AG09309 (cell line): Measurements from ENCODE around the gene KRTAP4-3.
"Not testable (repeated sequence)": the region's sequence is repeated elsewhere in the genome, so short reads cannot be mapped to it uniquely, and the experiment has no call there.

Experiments used
- DNase-seq: peaks from one replicate; pipeline ENCODE4 v3.0.0-alpha.2; 2010; ENCODE audit warnings: low read depth
- H3K4me3 ChIP-seq: 2 replicates; pipeline ENCODE4 v1.5.1; 2011; ENCODE audit warnings: mild to moderate bottlenecking, low read depth, low read length, moderate library complexity; ENCODE audit not compliant: control insufficient read depth
- TF ChIP-seq, protein P1 (sequence below): IDR thresholded peaks from 2 replicates; pipeline ENCODE4 v1.5.1; 2011; ENCODE audit warnings: mild to moderate bottlenecking, low read depth, low read length, inconsistent platforms; ENCODE audit not compliant: insufficient read depth, control insufficient read depth; ENCODE audit errors: missing control alignments

The KRTAP4-3 gene

DNA sequence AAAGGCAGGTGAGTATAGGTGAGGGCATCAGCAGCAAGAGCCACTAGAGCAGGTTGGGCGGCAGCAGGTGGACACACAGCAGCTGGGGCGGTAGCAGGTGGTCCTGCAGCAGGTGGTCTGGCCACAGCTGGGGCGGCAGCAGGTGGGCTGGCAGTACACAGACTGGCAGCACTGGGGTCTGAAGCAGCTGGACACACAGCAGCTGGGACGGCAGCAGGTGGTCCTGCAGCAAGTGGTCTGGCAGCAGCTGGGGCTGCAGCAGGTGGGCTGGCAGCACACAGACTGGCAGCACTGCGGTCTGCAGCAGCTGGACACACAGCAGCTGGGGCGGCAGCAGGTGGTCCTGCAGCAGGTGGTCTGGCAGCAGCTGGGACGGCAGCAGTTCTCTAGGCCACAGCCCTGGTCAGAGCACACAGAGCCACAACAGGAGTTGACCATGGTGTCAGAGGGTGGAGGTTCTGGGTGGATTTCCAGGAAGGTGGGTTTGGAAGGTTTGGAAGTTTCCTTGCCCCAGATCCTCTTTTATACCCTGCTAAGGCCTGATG lies 9.8 kb upstream of the KRTAP4-3 start, which contains the start of gene KRTAP4-2:
Gene KRTAP4-2 (minus strand): TSS at position 495 of the 545 bp plus-strand sequence. CDS start 57 bp downstream, at position 438.
- DNase-seq: no peak
- TF ChIP-seq, protein P1, sequence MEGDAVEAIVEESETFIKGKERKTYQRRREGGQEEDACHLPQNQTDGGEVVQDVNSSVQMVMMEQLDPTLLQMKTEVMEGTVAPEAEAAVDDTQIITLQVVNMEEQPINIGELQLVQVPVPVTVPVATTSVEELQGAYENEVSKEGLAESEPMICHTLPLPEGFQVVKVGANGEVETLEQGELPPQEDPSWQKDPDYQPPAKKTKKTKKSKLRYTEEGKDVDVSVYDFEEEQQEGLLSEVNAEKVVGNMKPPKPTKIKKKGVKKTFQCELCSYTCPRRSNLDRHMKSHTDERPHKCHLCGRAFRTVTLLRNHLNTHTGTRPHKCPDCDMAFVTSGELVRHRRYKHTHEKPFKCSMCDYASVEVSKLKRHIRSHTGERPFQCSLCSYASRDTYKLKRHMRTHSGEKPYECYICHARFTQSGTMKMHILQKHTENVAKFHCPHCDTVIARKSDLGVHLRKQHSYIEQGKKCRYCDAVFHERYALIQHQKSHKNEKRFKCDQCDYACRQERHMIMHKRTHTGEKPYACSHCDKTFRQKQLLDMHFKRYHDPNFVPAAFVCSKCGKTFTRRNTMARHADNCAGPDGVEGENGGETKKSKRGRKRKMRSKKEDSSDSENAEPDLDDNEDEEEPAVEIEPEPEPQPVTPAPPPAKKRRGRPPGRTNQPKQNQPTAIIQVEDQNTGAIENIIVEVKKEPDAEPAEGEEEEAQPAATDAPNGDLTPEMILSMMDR: no peak
- no peak within 1 kb of the TSS for H3K4me3 ChIP-seq

DNA sequence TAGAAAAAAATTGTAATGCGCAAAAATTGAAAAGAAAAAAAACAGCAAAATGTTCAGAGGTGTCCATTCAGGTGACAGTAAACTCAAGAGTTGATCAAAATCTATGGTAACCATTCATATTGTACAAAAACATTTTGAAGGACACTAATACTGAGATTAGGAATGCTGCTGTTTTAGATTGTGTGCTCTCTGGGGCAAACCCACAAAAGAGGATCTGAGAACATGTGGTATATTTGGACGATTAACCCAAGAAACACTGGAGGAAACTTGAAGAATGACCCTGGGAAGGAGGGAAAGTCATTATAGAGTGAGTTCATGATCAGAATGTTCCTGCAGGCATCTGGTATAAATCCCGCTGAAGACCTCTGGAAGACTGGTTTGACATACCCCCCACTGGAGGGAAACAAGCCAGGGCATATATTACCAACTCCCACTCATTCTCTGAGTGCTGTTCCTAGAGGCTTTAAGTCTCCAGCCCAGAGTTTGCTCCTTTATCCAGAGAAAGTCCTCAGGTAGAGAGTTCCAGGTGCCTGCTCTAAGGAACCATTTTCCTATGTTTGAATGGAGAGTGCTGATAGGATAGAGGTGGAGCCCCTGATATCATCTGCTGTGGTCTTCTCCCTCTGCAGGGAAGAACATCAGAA lies 8.8 kb upstream of the KRTAP4-3 start:
- TF ChIP-seq, protein P1: no peak
- H3K4me3 ChIP-seq: no peak overlapping the region
- DNase-seq: no peak

DNA sequence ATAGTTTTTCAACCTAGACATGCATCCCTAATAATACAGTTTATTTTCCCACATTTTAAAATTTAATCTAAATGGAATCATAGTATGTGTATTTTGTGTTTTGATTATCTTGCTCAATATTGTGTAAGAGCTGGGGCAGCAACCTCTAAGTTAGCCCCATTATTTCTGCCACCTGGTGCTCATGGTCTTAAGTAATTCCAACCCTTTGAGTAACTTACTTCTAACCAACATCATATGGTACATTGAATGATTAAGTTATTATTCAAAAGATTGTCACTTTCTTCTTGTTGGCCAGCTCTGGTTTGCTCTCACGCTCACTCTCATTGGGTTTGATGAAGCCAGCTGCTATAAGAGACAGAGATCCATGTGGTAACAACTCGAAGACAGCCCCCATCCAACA lies 3.9 kb upstream of the KRTAP4-3 start:
- TF ChIP-seq, protein P1: no peak
- no peak overlapping the region for H3K4me3 ChIP-seq
- DNase-seq: peak; percentile 67

DNA sequence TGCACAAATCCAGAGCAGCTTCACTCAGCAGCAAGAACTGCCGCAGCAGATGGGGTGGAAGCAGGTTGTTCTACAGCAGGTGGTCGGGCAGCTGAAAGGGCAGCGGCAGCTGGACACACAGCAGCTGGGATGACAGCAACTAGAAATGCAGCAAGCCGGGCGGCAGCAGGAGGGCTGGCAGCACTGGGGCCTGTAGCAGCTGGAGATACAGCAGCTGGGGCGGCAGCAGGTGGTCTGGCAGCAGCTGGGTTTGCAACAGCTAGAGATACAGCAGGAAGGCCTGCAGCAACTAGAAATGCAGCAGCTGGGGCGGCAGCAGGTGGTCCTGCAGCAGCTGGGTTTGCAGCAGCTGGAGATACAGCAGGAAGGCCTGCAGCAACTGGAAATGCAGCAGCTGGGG lies 460 bp downstream of the KRTAP4-3 start:
- no peak overlapping the region for H3K4me3 ChIP-seq
- TF ChIP-seq, protein P1: no peak
- DNase-seq: no peak

DNA sequence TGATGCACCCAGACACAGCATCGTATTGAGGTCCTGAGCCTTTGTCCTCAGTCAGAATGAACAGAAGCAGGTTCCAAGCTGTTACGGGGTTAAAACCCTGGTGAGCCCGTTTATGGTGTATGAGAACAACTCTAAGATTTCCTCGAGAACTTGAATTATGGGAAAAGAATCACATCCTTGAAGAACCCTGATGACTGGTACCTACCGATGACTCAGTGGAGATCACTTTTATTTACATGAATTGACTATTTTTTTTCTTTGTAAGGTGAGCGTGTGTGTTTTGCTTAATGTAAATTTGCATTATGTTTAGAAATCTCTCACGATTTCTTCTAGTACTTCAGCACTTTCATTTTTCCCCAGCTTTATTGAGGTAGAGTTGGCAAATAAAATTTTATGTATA lies 4.2 kb downstream of the KRTAP4-3 start:
- no peak overlapping the region for H3K4me3 ChIP-seq
- no peak for DNase-seq
- TF ChIP-seq, protein P1: no peak

DNA sequence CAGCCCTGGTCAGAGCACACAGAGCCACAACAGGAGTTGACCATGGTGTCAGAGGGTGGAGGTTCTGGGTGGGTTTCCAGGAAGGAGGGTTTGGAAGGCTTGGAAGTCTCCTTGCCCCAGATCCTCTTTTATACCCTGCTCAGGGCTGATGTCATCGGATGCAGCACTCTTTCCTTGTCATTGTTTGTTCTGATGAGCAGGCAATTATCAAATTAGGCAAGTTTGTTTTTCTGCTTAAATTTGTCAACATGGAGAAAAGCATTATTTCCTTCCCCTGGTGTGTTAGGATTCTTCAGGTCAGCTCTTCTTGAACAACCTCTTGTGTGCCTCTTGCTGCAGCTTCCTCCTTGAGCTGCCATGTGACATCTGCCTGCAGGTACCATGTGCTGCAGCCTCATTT lies 7.4 kb downstream of the KRTAP4-3 start, which contains the start of gene KRTAP4-4:
Gene KRTAP4-4 (minus strand): TSS at position 101 of the 400 bp plus-strand sequence. CDS start 57 bp downstream, at position 44.
- no peak for DNase-seq
- no peak within 1 kb of the TSS for H3K4me3 ChIP-seq
- TF ChIP-seq, protein P1: no peak

DNA sequence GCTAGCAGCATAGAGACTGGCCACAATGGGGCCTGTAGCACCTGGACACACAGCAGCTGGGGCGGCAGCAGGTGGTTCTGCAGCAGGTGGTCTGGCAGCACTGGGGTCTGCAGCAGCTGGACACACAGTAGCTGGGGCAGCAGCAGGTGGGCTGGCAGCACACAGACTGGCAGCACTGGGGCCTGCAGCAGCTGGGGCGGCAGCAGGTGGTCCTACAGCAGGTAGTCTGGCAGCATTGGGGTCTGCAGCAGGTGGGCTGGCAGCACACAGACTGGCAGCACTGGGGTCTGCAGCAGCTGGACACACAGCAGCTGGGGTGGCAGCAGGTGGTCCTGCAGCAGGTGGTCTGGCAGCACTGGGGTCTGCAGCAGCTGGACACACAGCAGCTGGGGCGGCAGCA lies 7.8 kb downstream of the KRTAP4-3 start:
- not testable (repeated sequence) for DNase-seq

More for the DNA sequence above, 7.8 kb downstream of the KRTAP4-3 start:
- not testable (repeated sequence) for H3K4me3 ChIP-seq
